Fibroblast of villous mesenchyme (primary cell): ENCODE data around the gene NEGR1. TPM values are rescaled to one million over a fixed set of nuclear protein-coding genes. Genes with fewer than 3 reads are reported as not detected.
A peak's percentile ranks its signal among the peaks of the same experiment; 100 is the strongest.

Experiments used
- DNase-seq: peaks from one replicate; pipeline ENCODE4 v3.0.0-alpha.2; 2010; ENCODE audit warnings: low read depth
- H3K4me3 ChIP-seq: 2 replicates; pipeline ENCODE4 v1.5.1; 2011; ENCODE audit warnings: low read depth, mild to moderate bottlenecking, low read length
- total RNA-seq: library from RNA; depleted of rRNA; stranded (reverse); fragments of >200 nt; gene quantifications from 2 replicates; pipeline ENCODE4 v1.2.3, GENCODE V29; 2012
- TF ChIP-seq, protein P1 (sequence below): IDR thresholded peaks from 2 replicates; pipeline ENCODE4 v1.5.1; 2012; ENCODE audit warnings: low read depth, mild to moderate bottlenecking, low read length; ENCODE audit not compliant: insufficient read depth

The NEGR1 gene
- total RNA-seq, 1 donor, result 13.8 TPM

DNA sequence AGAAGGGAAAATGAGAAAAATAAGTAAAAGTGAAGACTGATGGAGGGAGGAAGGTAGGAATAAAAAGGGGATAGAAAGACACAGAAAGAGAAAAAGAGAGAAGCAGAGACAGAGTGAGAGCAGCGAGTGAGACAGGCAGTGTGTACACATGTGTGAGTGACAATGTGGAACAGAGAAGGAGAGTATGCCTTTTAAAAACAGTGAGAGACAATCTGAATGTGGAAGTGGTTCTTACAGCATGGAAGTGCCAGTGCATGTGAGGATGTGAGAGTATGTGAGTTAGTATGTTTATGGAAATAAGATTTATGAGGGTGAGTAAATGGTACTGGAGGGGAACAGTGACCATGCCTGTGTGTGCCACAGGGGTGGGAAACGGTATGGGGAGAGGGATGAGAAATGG, 1.2 kb downstream of the NEGR1 start:
- peak overlapping the region; percentile 58 for H3K4me3 ChIP-seq
- TF ChIP-seq, protein P1, sequence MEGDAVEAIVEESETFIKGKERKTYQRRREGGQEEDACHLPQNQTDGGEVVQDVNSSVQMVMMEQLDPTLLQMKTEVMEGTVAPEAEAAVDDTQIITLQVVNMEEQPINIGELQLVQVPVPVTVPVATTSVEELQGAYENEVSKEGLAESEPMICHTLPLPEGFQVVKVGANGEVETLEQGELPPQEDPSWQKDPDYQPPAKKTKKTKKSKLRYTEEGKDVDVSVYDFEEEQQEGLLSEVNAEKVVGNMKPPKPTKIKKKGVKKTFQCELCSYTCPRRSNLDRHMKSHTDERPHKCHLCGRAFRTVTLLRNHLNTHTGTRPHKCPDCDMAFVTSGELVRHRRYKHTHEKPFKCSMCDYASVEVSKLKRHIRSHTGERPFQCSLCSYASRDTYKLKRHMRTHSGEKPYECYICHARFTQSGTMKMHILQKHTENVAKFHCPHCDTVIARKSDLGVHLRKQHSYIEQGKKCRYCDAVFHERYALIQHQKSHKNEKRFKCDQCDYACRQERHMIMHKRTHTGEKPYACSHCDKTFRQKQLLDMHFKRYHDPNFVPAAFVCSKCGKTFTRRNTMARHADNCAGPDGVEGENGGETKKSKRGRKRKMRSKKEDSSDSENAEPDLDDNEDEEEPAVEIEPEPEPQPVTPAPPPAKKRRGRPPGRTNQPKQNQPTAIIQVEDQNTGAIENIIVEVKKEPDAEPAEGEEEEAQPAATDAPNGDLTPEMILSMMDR, result no peak
- DNase-seq, result no peak

GRCh38 chr1:72280711-72281110, 1.6 kb downstream of the NEGR1 start:
- H3K4me3 ChIP-seq, result peak overlapping the region; percentile 58
- TF ChIP-seq, protein P1, result peak; percentile 5
- DNase-seq, result no peak

DNA sequence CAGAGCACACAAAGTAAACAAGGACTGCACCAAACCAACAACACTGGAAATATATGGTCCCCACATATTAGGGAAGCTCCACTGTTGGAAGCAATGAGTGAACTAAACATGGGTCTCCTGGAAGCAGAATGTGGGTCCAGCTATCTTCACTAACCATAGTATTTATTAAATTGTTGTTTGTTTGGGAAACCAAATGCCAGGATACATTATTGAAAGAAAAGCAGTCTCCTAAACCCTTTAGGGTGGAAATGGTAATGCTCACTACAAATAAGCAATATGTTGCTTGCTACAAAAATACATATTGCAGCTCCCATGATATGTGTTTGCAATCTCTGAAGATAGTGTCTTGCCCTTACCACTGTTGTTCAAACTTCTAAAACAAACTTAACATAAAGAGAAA, 2.2 kb downstream of the NEGR1 start:
- no peak overlapping the region for H3K4me3 ChIP-seq
- TF ChIP-seq, protein P1, result no peak
- DNase-seq, result no peak

- TF ChIP-seq, protein P1, result no peak
- DNase-seq, result no peak
- H3K4me3 ChIP-seq, result no peak overlapping the region
Measured at GRCh38 chr1:72278461-72278860, 3.9 kb downstream of the NEGR1 start.

- H3K4me3 ChIP-seq, result no peak overlapping the region
- TF ChIP-seq, protein P1, result no peak
- DNase-seq, result no peak
Measured at GRCh38 chr1:72271555-72272085, 10.7 kb downstream of the NEGR1 start.

DNA sequence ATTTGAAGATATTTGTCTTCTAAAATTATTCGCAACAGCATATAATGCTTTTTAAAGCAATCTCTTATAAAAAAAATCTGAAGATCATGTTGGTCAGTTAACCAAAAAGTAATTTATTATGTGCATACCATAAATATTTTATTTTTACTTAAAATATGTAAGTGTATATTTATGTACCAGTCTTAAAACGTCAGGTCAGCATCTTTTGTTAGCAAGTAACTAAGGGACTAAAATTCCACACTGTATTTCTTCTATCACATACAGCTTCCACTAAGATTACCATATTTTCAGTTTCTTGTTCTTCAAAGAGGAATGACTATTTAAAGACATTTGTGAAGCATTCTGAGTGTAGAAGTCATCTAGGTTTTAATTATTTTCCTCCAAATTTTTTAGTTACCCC, 19.6 kb downstream of the NEGR1 start:
- DNase-seq, result no peak
- TF ChIP-seq, protein P1, result no peak

DNA sequence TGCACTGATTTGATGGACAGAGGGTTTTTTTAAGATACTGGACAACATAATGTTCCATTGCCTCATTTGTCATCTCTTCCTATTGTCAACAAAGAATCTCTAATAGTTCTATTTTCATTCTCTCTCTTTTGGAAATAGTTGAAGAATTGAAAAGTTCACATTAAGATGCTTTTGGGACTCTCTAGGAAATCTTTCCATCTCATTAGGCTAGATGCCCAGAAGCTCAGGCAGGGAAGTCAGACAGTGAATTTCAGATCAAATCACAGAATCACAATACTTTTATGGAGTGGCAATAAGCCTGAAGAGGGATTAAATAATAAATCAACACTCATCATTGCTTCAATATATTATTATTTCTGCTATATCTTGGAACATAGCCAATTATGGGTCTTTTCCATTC, 29.2 kb downstream of the NEGR1 start:
- no peak for DNase-seq
- TF ChIP-seq, protein P1, result no peak
- no peak overlapping the region for H3K4me3 ChIP-seq

More for the DNA sequence above, 19.6 kb downstream of the NEGR1 start:
- H3K4me3 ChIP-seq, result no peak overlapping the region
